Type B pancreatic cell (in vitro differentiated cells): Measurements from ENCODE around the gene FBXW7. TPM values are rescaled to one million over a fixed set of nuclear protein-coding genes. Genes with fewer than 3 reads are reported as not detected.

Experiments used
- DNase-seq: peaks from one replicate; pipeline ENCODE4 v3.0.0; 2021; ENCODE audit warnings: mixed read lengths; ENCODE audit not compliant: unreplicated experiment; ENCODE audit errors: extremely low spot score
- H3K27ac Mint-ChIP-seq: 2 replicates; pipeline ENCODE4 v1.8.0; 2021; ENCODE audit warnings: mild to moderate bottlenecking, mixed read lengths
- H3K27me3 Mint-ChIP-seq: 2 replicates; pipeline ENCODE4 v1.8.0; 2021; ENCODE audit warnings: mixed read lengths
- H3K36me3 Mint-ChIP-seq: 2 replicates; pipeline ENCODE4 v1.8.0; 2021; ENCODE audit warnings: mixed read lengths
- H3K4me1 Mint-ChIP-seq: one replicate; pipeline ENCODE4 v1.8.0; 2021; ENCODE audit warnings: mixed read lengths; ENCODE audit not compliant: unreplicated experiment
- H3K4me3 Mint-ChIP-seq: 2 replicates; pipeline ENCODE4 v1.8.0; 2021; ENCODE audit warnings: mild to moderate bottlenecking, mixed read lengths
- H3K9me3 Mint-ChIP-seq: 2 replicates; pipeline ENCODE4 v1.8.0; 2021; ENCODE audit warnings: mixed read lengths
- total RNA-seq: library from RNA; stranded (reverse); gene quantifications from 2 replicates; pipeline ENCODE4 v1.2.1, GENCODE V29; 2021; ENCODE audit warnings: low replicate concordance
- TF ChIP-seq, protein P1 (sequence below): fragments of 200-600 bp; sonication (generic); conservative IDR thresholded peaks from 2 replicates; pipeline ENCODE4 v1.5.0; 2021; ENCODE audit warnings: antibody characterized with exemption, mild to moderate bottlenecking

The FBXW7 gene
- total RNA-seq, 1 donor from 2014 or later: 53.0 TPM

DNA sequence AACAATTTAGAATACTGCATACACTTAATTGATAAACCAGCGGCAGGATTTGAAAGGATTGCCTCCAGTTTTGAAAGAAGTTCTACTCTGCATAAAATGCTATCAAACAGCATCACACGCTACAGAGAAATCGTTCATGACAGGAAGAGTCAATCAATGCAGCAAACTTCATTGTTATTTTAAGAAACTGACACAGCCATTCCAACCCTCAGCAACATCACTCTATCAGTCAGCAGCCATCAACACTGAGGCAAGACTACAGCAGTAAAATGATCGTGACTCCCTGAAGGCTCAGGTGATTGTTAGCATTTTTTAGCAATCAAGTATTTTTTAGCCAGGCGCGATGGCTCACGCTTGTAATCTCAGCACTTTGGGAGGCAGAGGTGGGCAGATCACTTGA is 98.3 kb downstream of the FBXW7 start:
- TF ChIP-seq, protein P1, sequence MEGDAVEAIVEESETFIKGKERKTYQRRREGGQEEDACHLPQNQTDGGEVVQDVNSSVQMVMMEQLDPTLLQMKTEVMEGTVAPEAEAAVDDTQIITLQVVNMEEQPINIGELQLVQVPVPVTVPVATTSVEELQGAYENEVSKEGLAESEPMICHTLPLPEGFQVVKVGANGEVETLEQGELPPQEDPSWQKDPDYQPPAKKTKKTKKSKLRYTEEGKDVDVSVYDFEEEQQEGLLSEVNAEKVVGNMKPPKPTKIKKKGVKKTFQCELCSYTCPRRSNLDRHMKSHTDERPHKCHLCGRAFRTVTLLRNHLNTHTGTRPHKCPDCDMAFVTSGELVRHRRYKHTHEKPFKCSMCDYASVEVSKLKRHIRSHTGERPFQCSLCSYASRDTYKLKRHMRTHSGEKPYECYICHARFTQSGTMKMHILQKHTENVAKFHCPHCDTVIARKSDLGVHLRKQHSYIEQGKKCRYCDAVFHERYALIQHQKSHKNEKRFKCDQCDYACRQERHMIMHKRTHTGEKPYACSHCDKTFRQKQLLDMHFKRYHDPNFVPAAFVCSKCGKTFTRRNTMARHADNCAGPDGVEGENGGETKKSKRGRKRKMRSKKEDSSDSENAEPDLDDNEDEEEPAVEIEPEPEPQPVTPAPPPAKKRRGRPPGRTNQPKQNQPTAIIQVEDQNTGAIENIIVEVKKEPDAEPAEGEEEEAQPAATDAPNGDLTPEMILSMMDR: no peak
- Mint-ChIP-seq H3K4me3 (no peak overlapping the region), H3K27ac (no peak overlapping the region), H3K4me1 (no peaks in the 10 kb centered on the region), H3K9me3 (no peaks in the 10 kb centered on the region), H3K27me3 (no peaks in the 10 kb centered on the region), H3K36me3 (peaks cover 4% of the 10 kb centered on the region)
- DNase-seq: no peak

DNA sequence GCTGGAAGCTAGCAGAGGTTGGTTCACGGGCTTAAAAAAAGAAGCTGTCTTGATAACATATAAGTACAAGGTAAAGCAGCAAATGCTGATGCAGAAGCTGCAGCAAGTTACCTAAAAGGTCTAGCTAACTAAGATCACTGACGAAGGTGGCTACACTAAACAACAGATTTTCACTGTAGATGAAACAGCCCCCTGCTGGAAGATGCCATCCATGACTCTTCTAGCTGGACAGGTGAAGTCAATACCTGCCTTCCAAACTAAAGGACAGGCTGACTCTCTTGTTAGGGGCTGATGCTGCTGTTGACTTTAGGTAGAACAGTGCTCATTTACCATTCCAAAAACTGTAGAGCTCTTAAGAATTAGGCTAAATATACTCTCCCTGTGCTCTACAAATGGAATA is 99.5 kb downstream of the FBXW7 start:
- H3K4me3 Mint-ChIP-seq: no peak overlapping the region
- no peaks in the 10 kb centered on the region for H3K9me3 Mint-ChIP-seq
- TF ChIP-seq, protein P1: no peak
- peaks cover 4% of the 10 kb centered on the region for H3K36me3 Mint-ChIP-seq
- H3K27me3 Mint-ChIP-seq: no peaks in the 10 kb centered on the region
- H3K4me1 Mint-ChIP-seq: peaks cover 8% of the 10 kb centered on the region
- no peak for DNase-seq
- H3K27ac Mint-ChIP-seq: no peak overlapping the region

DNA sequence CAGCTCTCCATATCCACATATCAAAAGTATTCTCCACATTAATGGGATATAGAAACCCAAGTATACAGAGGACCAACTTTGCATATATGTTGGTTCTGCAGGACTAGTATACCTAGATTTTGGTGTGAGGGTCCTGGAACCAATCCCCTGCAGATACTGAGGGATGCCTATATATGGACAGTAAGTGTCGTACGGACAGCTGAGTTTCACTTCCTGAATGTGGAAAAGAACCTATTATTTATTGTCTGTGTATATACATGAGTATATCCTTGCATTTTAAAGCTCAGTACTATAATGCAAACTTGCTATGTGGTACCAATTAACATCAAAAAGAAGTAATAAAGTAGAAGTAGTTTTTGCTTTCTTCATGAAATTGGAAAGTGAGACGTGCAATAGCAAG is 101.9 kb downstream of the FBXW7 start:
- peaks cover 4% of the 10 kb centered on the region for H3K36me3 Mint-ChIP-seq
- TF ChIP-seq, protein P1: no peak
- no peak overlapping the region for H3K4me3 Mint-ChIP-seq
- no peaks in the 10 kb centered on the region for H3K27me3 Mint-ChIP-seq
- no peak for DNase-seq
- H3K9me3 Mint-ChIP-seq: no peaks in the 10 kb centered on the region
- peaks cover 16% of the 10 kb centered on the region for H3K4me1 Mint-ChIP-seq
- no peak overlapping the region for H3K27ac Mint-ChIP-seq

DNA sequence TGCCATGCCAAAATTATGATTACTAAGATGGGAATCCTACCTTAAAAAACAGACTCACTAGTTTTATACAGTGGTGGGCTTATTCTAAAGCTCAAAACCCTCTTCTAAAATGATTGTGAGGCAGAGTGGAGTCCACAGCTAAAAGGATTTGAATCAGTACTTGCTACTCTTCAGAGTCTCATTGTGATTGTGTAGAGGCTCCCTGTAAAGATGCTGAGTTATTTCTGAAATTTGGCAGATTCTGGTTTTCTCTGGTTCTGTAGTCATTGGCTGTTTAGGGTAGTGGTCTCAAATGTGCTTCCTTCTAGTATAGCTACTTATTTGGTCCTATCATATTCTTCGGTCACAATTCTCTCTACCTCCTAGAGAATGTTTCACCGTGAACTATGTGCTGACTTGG is 104.1 kb downstream of the FBXW7 start:
- Mint-ChIP-seq H3K27ac (peak overlapping the region; percentile 61), H3K36me3 (peaks cover 4% of the 10 kb centered on the region), H3K27me3 (no peaks in the 10 kb centered on the region), H3K4me3 (no peak overlapping the region), H3K9me3 (no peaks in the 10 kb centered on the region), H3K4me1 (peaks cover 16% of the 10 kb centered on the region)
- TF ChIP-seq, protein P1: no peak
- no peak for DNase-seq

DNA sequence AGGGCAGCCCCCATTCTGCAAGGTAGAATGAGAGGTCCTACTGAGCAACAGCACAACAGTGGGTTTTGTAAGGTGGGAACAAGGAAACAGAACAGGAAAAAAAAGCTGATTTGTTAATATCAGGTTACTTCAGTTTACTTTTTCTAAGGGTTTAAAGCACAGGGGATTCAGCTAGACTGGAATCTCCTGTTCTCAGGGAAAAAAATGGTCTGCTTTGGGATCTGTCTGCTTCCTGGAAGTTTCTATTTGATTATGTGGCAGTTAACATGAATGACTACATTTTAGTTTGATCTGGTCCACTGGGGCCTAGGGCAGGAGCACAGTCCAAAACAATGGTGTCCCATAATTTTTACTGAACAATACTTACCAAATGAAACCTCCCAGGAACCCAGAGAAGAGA is 104.6 kb downstream of the FBXW7 start:
- H3K4me1 Mint-ChIP-seq: peaks cover 16% of the 10 kb centered on the region
- H3K27ac Mint-ChIP-seq: peak overlapping the region; percentile 61

More for the DNA sequence above, 104.6 kb downstream of the FBXW7 start:
- Mint-ChIP-seq H3K4me3 (no peak overlapping the region), H3K27me3 (no peaks in the 10 kb centered on the region), H3K36me3 (peaks cover 4% of the 10 kb centered on the region), H3K9me3 (no peaks in the 10 kb centered on the region)
- TF ChIP-seq, protein P1: no peak
- no peak for DNase-seq
